Eye (tissue), 1 donor: ENCODE results near the gene PSTK.

Experiments
- DNase-seq: peaks from one replicate; pipeline ENCODE4 v3.0.0-alpha.2; 2015

Gene PSTK

GRCh38 chr10:123021517-123021916 lies 41.3 kb downstream of the PSTK start:
- DNase-seq = no peak

GRCh38 chr10:123024540-123024939 lies 44.3 kb downstream of the PSTK start:
- no peak for DNase-seq

GRCh38 chr10:123026302-123026701 lies 46.1 kb downstream of the PSTK start:
- DNase-seq = no peak

GRCh38 chr10:123027861-123028260 lies 47.7 kb downstream of the PSTK start:
- no peak for DNase-seq

- no peak for DNase-seq
Observed at GRCh38 chr10:123031124-123031523, 50.9 kb downstream of the PSTK start.

- DNase-seq = no peak
Observed at GRCh38 chr10:123034332-123034731, 54.1 kb downstream of the PSTK start.

GRCh38 chr10:123035467-123036086 lies 55.4 kb downstream of the PSTK start:
- DNase-seq = no peak

GRCh38 chr10:123038782-123039631 lies 58.8 kb downstream of the PSTK start:
- DNase-seq = no peak

GRCh38 chr10:123039632-123039930 lies 59.4 kb downstream of the PSTK start:
- no peak for DNase-seq
